ENCODE results near the gene TAS2R60. TPM values are rescaled to one million over a fixed set of nuclear protein-coding genes. Genes with fewer than 3 reads are reported as not detected.

TAS2R60 gene
- total RNA-seq, 4 donors from 2014 or later: 1.3 TPM; not detected in 3

- Histone ChIP-seq H3K36me3 (no peaks in the 10 kb centered on the region), H3K9me3 (no peaks in the 10 kb centered on the region), H3K27me3 (no peaks in the 10 kb centered on the region), H3K4me1 (no peaks in the 10 kb centered on the region), H3K27ac (no peak overlapping the region), H3K4me3 (no peak overlapping the region)
- DNase-seq: no peak
- no peak for TF ChIP-seq POLR2A (IDR thresholded peaks at IDR 0.05)
- no peak for TF ChIP-seq CTCF (IDR thresholded peaks at IDR 0.05)
These were observed 50.5 kb downstream of the TAS2R60 start for GRCh38 chr7:143493751-143494150.

Other genes starting within 250 kb of the TAS2R60 start
- gene TAS2R40, start 221.4 kb upstream of the TAS2R60 start, total RNA-seq: not detected
- 100 to 1,000 TPM; 202 to 580 (median 484) TPM for gene GSTK1, start 180.0 kb upstream of the TAS2R60 start, total RNA-seq
- 100 to 1,000 TPM in 3 of 4 donors, 10 to 100 TPM in 1; 54.5 to 162 (median 130) TPM for gene TMEM139, start 158.5 kb upstream of the TAS2R60 start, total RNA-seq
- 10 to 100 TPM; 34.8 to 43.7 (median 38.3) TPM for gene CASP2, start 155.1 kb upstream of the TAS2R60 start, total RNA-seq
- gene CLCN1, start 127.3 kb upstream of the TAS2R60 start, total RNA-seq: 1 to 10 TPM in 3 of 4 donors, not detected in 1; 1.1 to 6.5 (median 2.5) TPM
- gene FAM131B, start 80.7 kb upstream of the TAS2R60 start, total RNA-seq: under 1 TPM in 3 of 4 donors, not detected in 1; 0.66 to 0.83 (median 0.80) TPM
- gene ZYX, start 62.1 kb upstream of the TAS2R60 start, total RNA-seq: 10 to 100 TPM; 47.0 to 88.0 (median 55.9) TPM
- 10 to 100 TPM; 52.5 to 81.3 (median 63.9) TPM for gene EPHA1, start 34.6 kb upstream of the TAS2R60 start, total RNA-seq
- not detected for gene TAS2R41, start 34.4 kb downstream of the TAS2R60 start, total RNA-seq
- gene CTAGE15, start 128.3 kb downstream of the TAS2R60 start, total RNA-seq: 10 to 100 TPM in 1 of 4 donors, 1 to 10 TPM in 1, under 1 TPM in 1, not detected in 1; 0.70 to 11.6 (median 3.4) TPM
- 10 to 100 TPM in 1 of 4 donors, 1 to 10 TPM in 3; 1.7 to 19.8 (median 5.0) TPM for gene TCAF2, start 177.5 kb downstream of the TAS2R60 start, total RNA-seq

Data from Peyer's patch (tissue), 4 donors.